GM12878 (cell line): ENCODE data around the gene RPS6KA3. TPM values are rescaled to one million over a fixed set of nuclear protein-coding genes. Genes with fewer than 3 reads are reported as not detected.

Experiments
- BACH1 ChIP-seq: fragments of 450-650 bp; IDR thresholded peaks from 2 replicates; pipeline ENCODE4 v1.6.1; 2017; ENCODE audit warnings: mild to moderate bottlenecking, borderline replicate concordance
- CHD1 ChIP-seq: IDR thresholded peaks from 2 replicates; pipeline ENCODE4 v1.6.1; 2012; ENCODE audit warnings: low read depth, low read length, improper control_type of control experiment
- ESRRA ChIP-seq: IDR thresholded peaks from 2 replicates; pipeline ENCODE4 v1.6.1; 2012; ENCODE audit warnings: mild to moderate bottlenecking, low read length, improper control_type of control experiment
- FOXK2 ChIP-seq: fragments of 450-650 bp; IDR thresholded peaks from 2 replicates; pipeline ENCODE4 v1.6.1; 2017; ENCODE audit warnings: mild to moderate bottlenecking, moderate library complexity
- HDAC6 ChIP-seq: fragments of 200-600 bp; sonication (generic); IDR thresholded peaks from one replicate; pipeline ENCODE4 v1.8.0; 2017; ENCODE audit warnings: antibody characterized with exemption; ENCODE audit not compliant: unreplicated experiment
- IKZF1 ChIP-seq: fragments of 450-650 bp; conservative IDR thresholded peaks from 2 replicates; pipeline ENCODE4 v1.6.1; 2017; ENCODE audit warnings: antibody characterized with exemption, mild to moderate bottlenecking
- KLF5 ChIP-seq: fragments of 450-650 bp; IDR thresholded peaks from 2 replicates; pipeline ENCODE4 v1.6.1; 2014; ENCODE audit warnings: mild to moderate bottlenecking; ENCODE audit not compliant: partially characterized antibody
- PAX5 ChIP-seq: IDR thresholded peaks from 2 replicates; pipeline ENCODE4 v1.6.1; 2011; ENCODE audit warnings: low read depth, low read length, borderline replicate concordance
- POLR2A ChIP-seq: IDR thresholded peaks from 2 replicates; pipeline ENCODE4 v1.6.1; 2011; ENCODE audit warnings: low read depth, mild to moderate bottlenecking, low read length
- RAD21 ChIP-seq: IDR thresholded peaks from 2 replicates; pipeline ENCODE4 v1.6.1; 2011; ENCODE audit warnings: mild to moderate bottlenecking, low read depth, low read length, moderate library complexity; ENCODE audit not compliant: insufficient read depth
- RELA ChIP-seq: fragments of 450-650 bp; IDR thresholded peaks from 2 replicates; pipeline ENCODE4 v1.8.0; 2014; ENCODE audit warnings: borderline replicate concordance; ENCODE audit not compliant: partially characterized antibody
- SIN3A ChIP-seq: IDR thresholded peaks from 2 replicates; pipeline ENCODE4 v1.6.1; 2012; ENCODE audit warnings: low read depth, low read length, improper control_type of control experiment
- STAT1 ChIP-seq: fragments of 450-650 bp; conservative IDR thresholded peaks from 2 replicates; pipeline ENCODE4 v1.6.1; 2014; ENCODE audit warnings: antibody characterized with exemption, mild to moderate bottlenecking
- TAF1 ChIP-seq: IDR thresholded peaks from 2 replicates; pipeline ENCODE4 v1.6.1; 2011; ENCODE audit warnings: mild to moderate bottlenecking, low read depth, low read length, borderline replicate concordance
- YY1 ChIP-seq: IDR thresholded peaks from 2 replicates; pipeline ENCODE4 v1.6.1; 2011; ENCODE audit warnings: low read depth, mild to moderate bottlenecking, low read length
- polyA plus RNA-seq, 11 experiments: library from polyadenylated mRNA; depleted of rRNA in 4 of 11; unstranded in 6 of 11; stranded (reverse) in 5 of 11; fragments of >200 nt; fragmentation: Nextera tagmentation in 4 of 11; fragmentation: Illumina TruSeq in 1 of 11; extraction: Ambion mirVana in 4 of 11; extraction: Trizol in 1 of 11; gene quantifications; 1 replicate in 1 of 11; 2 replicates in 10 of 11; pipeline versions ENCODE4 v1.2.1 to v1.2.3, GENCODE V29; 2011 to 2016; ENCODE audit warnings: inconsistent platforms in 2 of 11, missing spikeins in 2 of 11, low read depth in 1 of 11
- total RNA-seq, 4 experiments: library from RNA; depleted of rRNA in 3 of 4; stranded (reverse); fragments of >200 nt in 3 of 4; fragmentation: Illumina TruSeq in 1 of 4; extraction: Trizol in 1 of 4; gene quantifications; 2 replicates each; pipeline versions ENCODE4 v1.2.1 to v1.2.3, GENCODE V29; 2013 to 2021
- TF ChIP-seq, protein P1 (sequence below): fragments of 450-650 bp; IDR thresholded peaks from 2 replicates; pipeline ENCODE4 v1.6.1; 2017; ENCODE audit warnings: low read depth, mild to moderate bottlenecking, moderate library complexity
- TF ChIP-seq, protein P2 (sequence below): fragments of 450-650 bp; IDR thresholded peaks from 2 replicates; pipeline ENCODE4 v1.6.1; 2014; ENCODE audit warnings: mild to moderate bottlenecking
- TF ChIP-seq, protein P3 (sequence below): IDR thresholded peaks from 2 replicates; pipeline ENCODE4 v1.6.1; 2012; ENCODE audit warnings: mild to moderate bottlenecking, low read depth, low read length
- TF ChIP-seq, protein P4 (sequence below): fragments of 450-650 bp; IDR thresholded peaks from 2 replicates; pipeline ENCODE4 v1.6.1; 2017; ENCODE audit warnings: mild to moderate bottlenecking, moderate library complexity

RPS6KA3 gene
- total and polyA plus RNA-seq, 10 of the 15 experiments (the other 5 are each of a cell fraction or from before 2014, with no cell fraction given), result 2.8 to 35.6 (median 15.8) TPM

DNA sequence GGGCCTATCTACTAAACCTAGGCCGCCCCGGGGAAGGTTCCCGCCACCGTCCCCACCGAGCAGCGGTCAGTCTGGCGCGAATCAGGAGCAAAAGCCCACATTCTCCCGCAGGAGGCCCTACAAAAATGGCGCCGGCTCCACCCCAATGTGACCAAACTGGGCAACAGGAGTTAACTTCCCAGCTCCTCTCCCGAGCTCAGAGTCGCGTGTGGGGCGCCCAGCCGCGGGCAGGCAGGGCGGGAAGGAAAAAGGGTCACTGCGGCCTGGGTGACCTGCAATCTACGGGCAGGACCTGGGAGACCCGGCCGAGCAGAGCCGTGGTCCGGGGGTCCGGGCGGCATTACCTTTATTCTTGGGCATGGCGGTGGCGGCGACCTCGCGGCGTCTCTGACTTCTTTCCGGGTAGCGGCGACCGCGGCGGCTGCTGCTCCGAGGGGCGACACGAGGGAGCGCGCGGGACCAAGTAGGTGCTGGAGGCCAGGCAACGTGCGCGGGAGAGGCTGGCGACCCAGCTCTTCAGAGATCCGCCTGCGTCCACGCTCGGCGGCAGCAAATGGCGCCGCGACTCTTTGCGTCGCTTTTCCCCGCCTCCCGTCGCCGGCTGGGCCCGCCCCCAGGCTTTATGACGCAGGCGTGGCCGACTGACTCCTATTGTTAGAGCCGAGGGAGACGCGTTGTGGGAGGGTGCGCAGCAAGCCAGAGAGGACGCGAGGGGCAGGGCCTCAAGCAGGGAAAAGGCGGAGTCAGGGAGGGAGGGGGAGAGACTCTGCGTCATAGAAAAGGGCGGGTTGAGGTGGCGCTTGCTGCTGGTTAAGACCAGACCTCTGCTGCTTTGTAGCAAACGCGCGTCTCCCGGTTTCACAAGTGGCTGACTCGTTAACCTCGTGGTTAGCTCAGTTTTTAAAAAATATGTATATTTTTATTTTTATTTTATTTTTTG, 125.2 kb downstream of the RPS6KA3 start, which contains the start of gene EIF1AX (continued):
- TF ChIP-seq SIN3A, result 0 out of 2 replicates have a peak, but pooled peaks have one; percentile 14
- TF ChIP-seq, protein P1, sequence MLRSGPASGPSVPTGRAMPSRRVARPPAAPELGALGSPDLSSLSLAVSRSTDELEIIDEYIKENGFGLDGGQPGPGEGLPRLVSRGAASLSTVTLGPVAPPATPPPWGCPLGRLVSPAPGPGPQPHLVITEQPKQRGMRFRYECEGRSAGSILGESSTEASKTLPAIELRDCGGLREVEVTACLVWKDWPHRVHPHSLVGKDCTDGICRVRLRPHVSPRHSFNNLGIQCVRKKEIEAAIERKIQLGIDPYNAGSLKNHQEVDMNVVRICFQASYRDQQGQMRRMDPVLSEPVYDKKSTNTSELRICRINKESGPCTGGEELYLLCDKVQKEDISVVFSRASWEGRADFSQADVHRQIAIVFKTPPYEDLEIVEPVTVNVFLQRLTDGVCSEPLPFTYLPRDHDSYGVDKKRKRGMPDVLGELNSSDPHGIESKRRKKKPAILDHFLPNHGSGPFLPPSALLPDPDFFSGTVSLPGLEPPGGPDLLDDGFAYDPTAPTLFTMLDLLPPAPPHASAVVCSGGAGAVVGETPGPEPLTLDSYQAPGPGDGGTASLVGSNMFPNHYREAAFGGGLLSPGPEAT, result no peak
- TF ChIP-seq FOXK2, result no peak
- peak; percentile 57; the same call in 1 of the 2 replicates for TF ChIP-seq PAX5
- TF ChIP-seq TAF1, result peak; percentile 54; the same call in 1 of the 2 replicates
- TF ChIP-seq CHD1, result no peak
- TF ChIP-seq HDAC6, result no peak
- TF ChIP-seq STAT1, result 0 out of 2 replicates have a peak, but pooled peaks have one; percentile 64
- no peak for TF ChIP-seq RAD21
- TF ChIP-seq, protein P2, sequence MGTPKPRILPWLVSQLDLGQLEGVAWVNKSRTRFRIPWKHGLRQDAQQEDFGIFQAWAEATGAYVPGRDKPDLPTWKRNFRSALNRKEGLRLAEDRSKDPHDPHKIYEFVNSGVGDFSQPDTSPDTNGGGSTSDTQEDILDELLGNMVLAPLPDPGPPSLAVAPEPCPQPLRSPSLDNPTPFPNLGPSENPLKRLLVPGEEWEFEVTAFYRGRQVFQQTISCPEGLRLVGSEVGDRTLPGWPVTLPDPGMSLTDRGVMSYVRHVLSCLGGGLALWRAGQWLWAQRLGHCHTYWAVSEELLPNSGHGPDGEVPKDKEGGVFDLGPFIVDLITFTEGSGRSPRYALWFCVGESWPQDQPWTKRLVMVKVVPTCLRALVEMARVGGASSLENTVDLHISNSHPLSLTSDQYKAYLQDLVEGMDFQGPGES, result no peak
- TF ChIP-seq RELA, result peak; percentile 41
- TF ChIP-seq ESRRA, result no peak
- peak; percentile 89 for TF ChIP-seq POLR2A
- 0 out of 2 replicates have a peak, but pooled peaks have one; percentile 26 for TF ChIP-seq BACH1
- TF ChIP-seq IKZF1, result peak; percentile 47
- TF ChIP-seq, protein P3, sequence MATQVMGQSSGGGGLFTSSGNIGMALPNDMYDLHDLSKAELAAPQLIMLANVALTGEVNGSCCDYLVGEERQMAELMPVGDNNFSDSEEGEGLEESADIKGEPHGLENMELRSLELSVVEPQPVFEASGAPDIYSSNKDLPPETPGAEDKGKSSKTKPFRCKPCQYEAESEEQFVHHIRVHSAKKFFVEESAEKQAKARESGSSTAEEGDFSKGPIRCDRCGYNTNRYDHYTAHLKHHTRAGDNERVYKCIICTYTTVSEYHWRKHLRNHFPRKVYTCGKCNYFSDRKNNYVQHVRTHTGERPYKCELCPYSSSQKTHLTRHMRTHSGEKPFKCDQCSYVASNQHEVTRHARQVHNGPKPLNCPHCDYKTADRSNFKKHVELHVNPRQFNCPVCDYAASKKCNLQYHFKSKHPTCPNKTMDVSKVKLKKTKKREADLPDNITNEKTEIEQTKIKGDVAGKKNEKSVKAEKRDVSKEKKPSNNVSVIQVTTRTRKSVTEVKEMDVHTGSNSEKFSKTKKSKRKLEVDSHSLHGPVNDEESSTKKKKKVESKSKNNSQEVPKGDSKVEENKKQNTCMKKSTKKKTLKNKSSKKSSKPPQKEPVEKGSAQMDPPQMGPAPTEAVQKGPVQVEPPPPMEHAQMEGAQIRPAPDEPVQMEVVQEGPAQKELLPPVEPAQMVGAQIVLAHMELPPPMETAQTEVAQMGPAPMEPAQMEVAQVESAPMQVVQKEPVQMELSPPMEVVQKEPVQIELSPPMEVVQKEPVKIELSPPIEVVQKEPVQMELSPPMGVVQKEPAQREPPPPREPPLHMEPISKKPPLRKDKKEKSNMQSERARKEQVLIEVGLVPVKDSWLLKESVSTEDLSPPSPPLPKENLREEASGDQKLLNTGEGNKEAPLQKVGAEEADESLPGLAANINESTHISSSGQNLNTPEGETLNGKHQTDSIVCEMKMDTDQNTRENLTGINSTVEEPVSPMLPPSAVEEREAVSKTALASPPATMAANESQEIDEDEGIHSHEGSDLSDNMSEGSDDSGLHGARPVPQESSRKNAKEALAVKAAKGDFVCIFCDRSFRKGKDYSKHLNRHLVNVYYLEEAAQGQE, result no peak
- TF ChIP-seq, protein P4, sequence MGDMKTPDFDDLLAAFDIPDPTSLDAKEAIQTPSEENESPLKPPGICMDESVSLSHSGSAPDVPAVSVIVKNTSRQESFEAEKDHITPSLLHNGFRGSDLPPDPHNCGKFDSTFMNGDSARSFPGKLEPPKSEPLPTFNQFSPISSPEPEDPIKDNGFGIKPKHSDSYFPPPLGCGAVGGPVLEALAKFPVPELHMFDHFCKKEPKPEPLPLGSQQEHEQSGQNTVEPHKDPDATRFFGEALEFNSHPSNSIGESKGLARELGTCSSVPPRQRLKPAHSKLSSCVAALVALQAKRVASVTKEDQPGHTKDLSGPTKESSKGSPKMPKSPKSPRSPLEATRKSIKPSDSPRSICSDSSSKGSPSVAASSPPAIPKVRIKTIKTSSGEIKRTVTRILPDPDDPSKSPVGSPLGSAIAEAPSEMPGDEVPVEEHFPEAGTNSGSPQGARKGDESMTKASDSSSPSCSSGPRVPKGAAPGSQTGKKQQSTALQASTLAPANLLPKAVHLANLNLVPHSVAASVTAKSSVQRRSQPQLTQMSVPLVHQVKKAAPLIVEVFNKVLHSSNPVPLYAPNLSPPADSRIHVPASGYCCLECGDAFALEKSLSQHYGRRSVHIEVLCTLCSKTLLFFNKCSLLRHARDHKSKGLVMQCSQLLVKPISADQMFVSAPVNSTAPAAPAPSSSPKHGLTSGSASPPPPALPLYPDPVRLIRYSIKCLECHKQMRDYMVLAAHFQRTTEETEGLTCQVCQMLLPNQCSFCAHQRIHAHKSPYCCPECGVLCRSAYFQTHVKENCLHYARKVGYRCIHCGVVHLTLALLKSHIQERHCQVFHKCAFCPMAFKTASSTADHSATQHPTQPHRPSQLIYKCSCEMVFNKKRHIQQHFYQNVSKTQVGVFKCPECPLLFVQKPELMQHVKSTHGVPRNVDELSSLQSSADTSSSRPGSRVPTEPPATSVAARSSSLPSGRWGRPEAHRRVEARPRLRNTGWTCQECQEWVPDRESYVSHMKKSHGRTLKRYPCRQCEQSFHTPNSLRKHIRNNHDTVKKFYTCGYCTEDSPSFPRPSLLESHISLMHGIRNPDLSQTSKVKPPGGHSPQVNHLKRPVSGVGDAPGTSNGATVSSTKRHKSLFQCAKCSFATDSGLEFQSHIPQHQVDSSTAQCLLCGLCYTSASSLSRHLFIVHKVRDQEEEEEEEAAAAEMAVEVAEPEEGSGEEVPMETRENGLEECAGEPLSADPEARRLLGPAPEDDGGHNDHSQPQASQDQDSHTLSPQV, result no peak
- peak; percentile 45 for TF ChIP-seq KLF5
- TF ChIP-seq YY1, result peak; percentile 94
